Measurements from ENCODE around the gene ADO. TPM values are rescaled to one million over a fixed set of nuclear protein-coding genes. Genes with fewer than 3 reads are reported as not detected.

The ADO gene
- total RNA-seq, 1 experiment from 2014 or later: 13.6 TPM

DNA sequence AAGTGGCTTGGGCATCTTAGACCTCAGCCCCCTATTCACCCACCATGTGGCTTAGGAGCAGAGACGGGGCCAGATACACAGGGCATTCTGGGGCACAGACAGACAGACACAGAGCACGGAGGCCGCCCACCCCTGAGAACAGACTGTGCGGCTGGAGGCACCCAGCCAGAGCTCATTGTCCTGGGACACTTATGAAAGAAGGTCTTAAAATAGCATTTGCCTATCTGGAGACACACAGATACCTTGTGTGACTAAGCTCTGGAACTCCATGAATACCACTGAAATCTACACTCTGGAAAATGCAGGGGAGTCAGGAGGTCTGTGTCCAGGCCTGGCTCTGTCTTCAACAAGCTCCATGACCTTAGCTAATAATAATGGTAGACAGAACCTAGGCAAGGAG, 41.4 kb upstream of the ADO start:
- TF ChIP-seq EZH2 (IDR thresholded peaks at IDR 0.05; ENCODE audit: low read depth) (no peak), CTCF (conservative IDR thresholded peaks at IDR 0.05) (no peak)
- no peaks in the 10 kb centered on the region for H3K9me2 ChIP-seq (ENCODE audit: insufficient read depth)
- POLR2A ChIA-PET (ENCODE audit: unreplicated experiment): no interaction called here
- H3K27me3 ChIP-seq (ENCODE audit: insufficient read depth, low read depth): no peaks in the 10 kb centered on the region
- H3K4me3 ChIP-seq: no peak overlapping the region
- peaks cover 18% of the 10 kb centered on the region for H3K4me1 ChIP-seq (replicated peaks; ENCODE audit: insufficient read depth)
- no peak overlapping the region for H3K27ac ChIP-seq
- no peaks in the 10 kb centered on the region for H3K9me3 ChIP-seq (ENCODE audit: insufficient read depth, low read depth)
- no peak overlapping the region for H3K4me2 ChIP-seq
- intact Hi-C loops (cut with micrococcal nuclease; ENCODE audit: unreplicated experiment): no loop called here
- H3K36me3 ChIP-seq (ENCODE audit: low read depth): no peaks in the 10 kb centered on the region
- DNase-seq: no peak
- CTCF ChIA-PET: no interaction called here
- no peak overlapping the region for H2AFZ ChIP-seq
- H3F3A ChIP-seq (ENCODE audit: insufficient read depth, low read depth): no peaks in the 10 kb centered on the region
- no peaks in the 10 kb centered on the region for H3K79me2 ChIP-seq (ENCODE audit: low read depth)
- no peaks in the 10 kb centered on the region for H4K20me1 ChIP-seq (ENCODE audit: insufficient read depth)
- BruUV-seq (replicated peaks): no TSS peak

DNA sequence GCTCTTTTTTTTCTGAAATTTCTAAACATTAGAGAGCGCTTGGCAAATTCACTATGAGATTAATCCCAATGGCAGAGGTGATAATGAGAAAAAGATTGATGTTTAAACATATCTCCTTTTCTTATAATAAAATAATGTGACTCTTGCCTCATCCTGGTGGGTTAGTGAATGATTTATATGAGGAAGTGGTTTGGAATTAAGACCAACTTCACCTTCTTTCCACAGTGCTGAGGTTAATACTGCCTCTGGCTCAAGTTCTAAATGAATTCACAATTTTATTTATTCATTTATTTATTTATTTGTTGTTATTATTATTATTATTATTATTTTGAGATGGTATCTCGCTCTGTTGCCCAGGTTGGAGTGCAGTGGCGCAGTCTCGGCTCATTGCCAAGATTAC, 40.5 kb upstream of the ADO start:
- Histone ChIP-seq H3K9me3 (ENCODE audit: insufficient read depth, low read depth) (no peaks in the 10 kb centered on the region), H3K4me2 (no peak overlapping the region), H2AFZ (no peak overlapping the region), H3F3A (ENCODE audit: insufficient read depth, low read depth) (no peaks in the 10 kb centered on the region), H3K27me3 (ENCODE audit: insufficient read depth, low read depth) (no peaks in the 10 kb centered on the region), H3K4me3 (no peak overlapping the region), H3K27ac (no peak overlapping the region), H3K4me1 (replicated peaks; ENCODE audit: insufficient read depth) (peaks cover 18% of the 10 kb centered on the region), H4K20me1 (ENCODE audit: insufficient read depth) (no peaks in the 10 kb centered on the region), H3K9me2 (ENCODE audit: insufficient read depth) (no peaks in the 10 kb centered on the region), H3K36me3 (ENCODE audit: low read depth) (no peaks in the 10 kb centered on the region), H3K79me2 (ENCODE audit: low read depth) (no peaks in the 10 kb centered on the region)
- intact Hi-C loops (cut with micrococcal nuclease; ENCODE audit: unreplicated experiment): no loop called here
- POLR2A ChIA-PET (ENCODE audit: unreplicated experiment): no interaction called here
- CTCF ChIA-PET: no interaction called here
- BruUV-seq (replicated peaks): no TSS peak
- DNase-seq: no peak
- TF ChIP-seq EZH2 (IDR thresholded peaks at IDR 0.05; ENCODE audit: low read depth) (no peak), CTCF (conservative IDR thresholded peaks at IDR 0.05) (no peak)

GRCh38 chr10:62765726-62766125, 38.8 kb upstream of the ADO start:
- intact Hi-C loops (cut with micrococcal nuclease; ENCODE audit: unreplicated experiment): no loop called here
- no peak for TF ChIP-seq CTCF (conservative IDR thresholded peaks at IDR 0.05)
- no peak for TF ChIP-seq EZH2 (IDR thresholded peaks at IDR 0.05; ENCODE audit: low read depth)
- no peaks in the 10 kb centered on the region for H3K9me3 ChIP-seq (ENCODE audit: insufficient read depth, low read depth)
- H3F3A ChIP-seq (ENCODE audit: insufficient read depth, low read depth): no peaks in the 10 kb centered on the region
- H4K20me1 ChIP-seq (ENCODE audit: insufficient read depth): no peaks in the 10 kb centered on the region
- DNase-seq: no peak
- H3K4me2 ChIP-seq: no peak overlapping the region
- peaks cover 18% of the 10 kb centered on the region for H3K4me1 ChIP-seq (replicated peaks; ENCODE audit: insufficient read depth)
- BruUV-seq (replicated peaks): no TSS peak
- POLR2A ChIA-PET (ENCODE audit: unreplicated experiment): no interaction called here
- no peaks in the 10 kb centered on the region for H3K9me2 ChIP-seq (ENCODE audit: insufficient read depth)
- H3K27ac ChIP-seq: no peak overlapping the region
- H3K79me2 ChIP-seq (ENCODE audit: low read depth): no peaks in the 10 kb centered on the region
- CTCF ChIA-PET: no interaction called here
- H2AFZ ChIP-seq: no peak overlapping the region
- H3K4me3 ChIP-seq: no peak overlapping the region
- no peaks in the 10 kb centered on the region for H3K27me3 ChIP-seq (ENCODE audit: insufficient read depth, low read depth)
- H3K36me3 ChIP-seq (ENCODE audit: low read depth): no peaks in the 10 kb centered on the region
